Left lobe of liver (tissue), 2 donors: ENCODE results near the gene GNG3. TPM values are rescaled to one million over a fixed set of nuclear protein-coding genes. Genes with fewer than 3 reads are reported as not detected.
"Not testable (repeated sequence)": the region's sequence is repeated elsewhere in the genome, so short reads cannot be mapped to it uniquely, and the experiment has no call there.

ENCODE experiments used
- ATAC-seq: fragments of 200-7000 bp; cut with Tn5 transposase; one replicate; pipeline ENCODE4 v1.9.1; 2020; ENCODE audit warnings: mild to moderate bottlenecking, moderate library complexity
- DNase-seq: peaks from one replicate; pipeline ENCODE4 v3.0.0-alpha.2; 2020; ENCODE audit warnings: low spot score
- total RNA-seq: library from RNA; stranded (reverse); gene quantifications from one replicate; pipeline ENCODE4 v1.2.1, GENCODE V29; 2021
- donor health status: DM: no; HTN: no; CAD: no; lungs with moderate emphysema.
- donor health status: DM: no; HTN: yes; CAD: no.

Gene GNG3
- total RNA-seq, 1 donor from 2014 or later = 0.20 TPM

- DNase-seq (no peak), ATAC-seq (no peak)
These were observed 8.7 kb downstream of the GNG3 start for GRCh38 chr11:62716206-62716605.

- ATAC-seq (no peak), DNase-seq (no peak)
These were observed 9.3 kb downstream of the GNG3 start for GRCh38 chr11:62716816-62717215.

GRCh38 chr11:62719302-62719978, 12.0 kb downstream of the GNG3 start:
- no peak for DNase-seq
- no peak for ATAC-seq

- DNase-seq = no peak
These were observed 14.5 kb downstream of the GNG3 start for GRCh38 chr11:62721994-62722393.

GRCh38 chr11:62724171-62724570, 16.7 kb downstream of the GNG3 start:
- no peak for ATAC-seq
- DNase-seq = no peak

More at GRCh38 chr11:62721994-62722393, 14.5 kb downstream of the GNG3 start:
- no peak for ATAC-seq

GRCh38 chr11:62725646-62726045, 18.2 kb downstream of the GNG3 start:
- peak; percentile 5 for ATAC-seq
- DNase-seq = no peak

GRCh38 chr11:62726156-62726914, 18.9 kb downstream of the GNG3 start:
- no peak for ATAC-seq
- peak; percentile 52 for DNase-seq

GRCh38 chr11:62726915-62727164, 19.4 kb downstream of the GNG3 start:
- DNase-seq (no peak), ATAC-seq (peak; percentile 6)

- ATAC-seq = peak; percentile 84
These were observed 19.8 kb downstream of the GNG3 start, which contains the start of gene HNRNPUL2 for GRCh38 chr11:62727165-62727871. HNRNPUL2 (minus strand) TSS chr11:62727457; CDS start chr11:62727156, 301 bp downstream.

GRCh38 chr11:62727872-62728170, 20.3 kb downstream of the GNG3 start:
- ATAC-seq = peak; percentile 74
- peak; percentile 87 for DNase-seq

More at GRCh38 chr11:62727165-62727871, 19.8 kb downstream of the GNG3 start, which contains the start of gene HNRNPUL2:
- peak; percentile 99 for DNase-seq

- ATAC-seq (peak; percentile 68), DNase-seq (peak; percentile 87)
These were observed 20.9 kb downstream of the GNG3 start, which contains the start of gene TTC9C for GRCh38 chr11:62728171-62728988. TTC9C (plus strand) TSS chr11:62728486; CDS start chr11:62728849, 363 bp downstream.

- ATAC-seq, DNase-seq: not testable (repeated sequence)
These were observed 22.6 kb downstream of the GNG3 start for GRCh38 chr11:62730076-62730475.

- ATAC-seq (no peak), DNase-seq (no peak)
These were observed 25.4 kb downstream of the GNG3 start for GRCh38 chr11:62732830-62733229.

- ATAC-seq = no peak
- DNase-seq = no peak
These were observed 29.7 kb downstream of the GNG3 start for GRCh38 chr11:62737196-62737595.

- ATAC-seq (no peak), DNase-seq (no peak)
These were observed 40.1 kb downstream of the GNG3 start for GRCh38 chr11:62747475-62748160.

- DNase-seq, ATAC-seq: not testable (repeated sequence)
These were observed 42.5 kb downstream of the GNG3 start for GRCh38 chr11:62749931-62750330.

- ATAC-seq (no peak), DNase-seq (no peak)
These were observed 44.8 kb downstream of the GNG3 start for GRCh38 chr11:62752177-62752785.

- ATAC-seq = no peak
- DNase-seq = no peak
These were observed 45.7 kb downstream of the GNG3 start for GRCh38 chr11:62752994-62753735.
